Ramos (cell line): ENCODE results near the gene MVD.

Source experiments
- in situ Hi-C: fragments of 300-500 bp; cut with MboI; formaldehyde crosslinking; loops from one replicate; pipeline ENCODE4 v1.14.3; 2022; ENCODE audit warnings: low sequenced_read_pairs; ENCODE audit not compliant: unreplicated experiment

The MVD gene

GRCh38 chr16:88646345-88647034 lies 16.4 kb downstream of the MVD start:
- in situ Hi-C loops, result no loop called here

DNA sequence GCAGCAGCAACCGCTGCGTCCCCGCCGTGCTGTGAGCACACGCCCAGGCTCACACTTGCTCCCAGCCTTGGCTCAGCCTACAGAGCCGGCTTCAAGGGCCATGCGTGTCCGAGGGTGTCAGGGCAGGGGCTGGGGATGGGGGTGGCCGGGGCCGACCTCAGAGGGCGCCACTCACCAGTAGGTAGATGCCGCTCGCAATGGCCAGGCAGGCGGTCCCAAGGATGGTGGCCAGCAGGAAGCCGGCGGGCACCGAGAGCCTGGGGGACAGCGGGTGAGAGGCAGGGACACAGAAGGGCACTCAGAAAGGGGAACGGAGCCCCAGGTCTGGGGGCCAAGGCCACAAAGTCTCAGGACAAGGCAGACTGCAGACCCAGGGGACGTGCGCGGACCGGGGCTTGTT lies 16.9 kb downstream of the MVD start:
- in situ Hi-C loops, result no loop called here

DNA sequence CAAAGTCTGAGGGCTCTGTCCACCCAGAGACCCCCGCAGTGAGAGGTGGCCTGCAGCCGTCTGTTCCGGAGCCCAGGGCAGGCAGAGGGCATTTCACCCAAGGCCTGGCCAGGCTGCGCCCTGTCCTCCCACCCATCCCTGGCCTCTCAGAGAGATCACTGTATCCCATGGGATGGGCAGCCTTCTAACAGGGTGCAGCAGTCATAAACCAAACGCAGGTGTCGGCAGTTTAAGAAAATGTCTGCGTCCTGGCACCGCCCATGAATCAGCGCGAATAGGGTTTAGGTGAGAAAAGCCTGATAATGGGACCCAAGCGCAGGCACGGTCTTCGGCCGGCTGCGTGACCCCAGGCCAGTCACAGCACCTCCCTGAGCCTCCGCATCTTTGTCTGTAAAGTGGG lies 17.4 kb downstream of the MVD start:
- in situ Hi-C loops, result no loop called here

GRCh38 chr16:88643644-88643932 lies 19.3 kb downstream of the MVD start:
- in situ Hi-C loops, result no loop called here

GRCh38 chr16:88642881-88643643 lies 19.8 kb downstream of the MVD start:
- in situ Hi-C loops, result no loop called here

GRCh38 chr16:88640498-88641247 lies 22.2 kb downstream of the MVD start:
- in situ Hi-C loops, result no loop called here

DNA sequence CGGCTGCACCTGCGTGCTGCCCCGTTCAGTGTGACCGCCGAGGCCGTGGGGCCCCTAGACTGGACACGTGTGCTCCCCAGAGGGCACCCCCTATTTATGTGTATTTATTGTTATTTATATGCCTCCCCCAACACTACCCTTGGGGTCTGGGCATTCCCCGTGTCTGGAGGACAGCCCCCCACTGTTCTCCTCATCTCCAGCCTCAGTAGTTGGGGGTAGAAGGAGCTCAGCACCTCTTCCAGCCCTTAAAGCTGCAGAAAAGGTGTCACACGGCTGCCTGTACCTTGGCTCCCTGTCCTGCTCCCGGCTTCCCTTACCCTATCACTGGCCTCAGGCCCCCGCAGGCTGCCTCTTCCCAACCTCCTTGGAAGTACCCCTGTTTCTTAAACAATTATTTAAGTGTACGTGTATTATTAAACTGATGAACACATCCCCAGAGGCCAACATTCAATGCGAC lies 22.8 kb downstream of the MVD start:
- in situ Hi-C loops, result no loop called here

DNA sequence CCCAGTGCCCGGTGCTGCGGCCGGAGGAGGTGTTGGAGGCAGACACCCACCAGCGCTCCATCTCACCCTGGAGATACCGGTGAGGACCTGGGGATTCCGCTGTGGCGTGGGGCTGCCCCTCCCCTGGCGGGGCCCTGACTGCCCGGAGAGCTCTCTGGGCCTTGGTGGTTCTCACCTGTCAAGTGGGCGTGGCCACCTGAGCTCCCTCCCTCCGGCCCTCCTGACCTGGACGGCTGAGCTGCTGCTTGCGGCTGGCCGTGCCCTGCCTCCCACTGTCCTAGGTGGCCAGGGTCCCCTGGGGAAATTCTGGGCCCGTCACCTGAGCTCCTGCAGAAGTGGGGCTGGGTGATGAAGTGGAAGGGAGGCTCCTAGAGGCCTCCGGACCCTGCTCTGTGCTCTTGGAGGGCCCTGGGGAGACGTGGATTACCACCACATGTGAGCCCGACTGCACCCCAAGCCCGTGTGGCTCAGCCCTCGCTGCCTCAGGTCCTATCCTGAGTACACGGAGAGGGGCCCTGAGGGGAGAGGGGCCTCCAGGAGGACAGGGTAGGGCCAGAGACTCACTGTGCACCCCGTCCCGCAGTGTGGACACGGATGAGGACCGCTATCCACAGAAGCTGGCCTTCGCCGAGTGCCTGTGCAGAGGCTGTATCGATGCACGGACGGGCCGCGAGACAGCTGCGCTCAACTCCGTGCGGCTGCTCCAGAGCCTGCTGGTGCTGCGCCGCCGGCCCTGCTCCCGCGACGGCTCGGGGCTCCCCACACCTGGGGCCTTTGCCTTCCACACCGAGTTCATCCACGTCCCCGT lies 23.5 kb downstream of the MVD start:
- in situ Hi-C loops, result no loop called here

- in situ Hi-C loops, result no loop called here
These were observed 24.3 kb downstream of the MVD start, which contains the start of gene IL17C for GRCh38 chr16:88638323-88639230. IL17C (plus strand) TSS chr16:88638572; CDS start chr16:88638642, 70 bp downstream.

DNA sequence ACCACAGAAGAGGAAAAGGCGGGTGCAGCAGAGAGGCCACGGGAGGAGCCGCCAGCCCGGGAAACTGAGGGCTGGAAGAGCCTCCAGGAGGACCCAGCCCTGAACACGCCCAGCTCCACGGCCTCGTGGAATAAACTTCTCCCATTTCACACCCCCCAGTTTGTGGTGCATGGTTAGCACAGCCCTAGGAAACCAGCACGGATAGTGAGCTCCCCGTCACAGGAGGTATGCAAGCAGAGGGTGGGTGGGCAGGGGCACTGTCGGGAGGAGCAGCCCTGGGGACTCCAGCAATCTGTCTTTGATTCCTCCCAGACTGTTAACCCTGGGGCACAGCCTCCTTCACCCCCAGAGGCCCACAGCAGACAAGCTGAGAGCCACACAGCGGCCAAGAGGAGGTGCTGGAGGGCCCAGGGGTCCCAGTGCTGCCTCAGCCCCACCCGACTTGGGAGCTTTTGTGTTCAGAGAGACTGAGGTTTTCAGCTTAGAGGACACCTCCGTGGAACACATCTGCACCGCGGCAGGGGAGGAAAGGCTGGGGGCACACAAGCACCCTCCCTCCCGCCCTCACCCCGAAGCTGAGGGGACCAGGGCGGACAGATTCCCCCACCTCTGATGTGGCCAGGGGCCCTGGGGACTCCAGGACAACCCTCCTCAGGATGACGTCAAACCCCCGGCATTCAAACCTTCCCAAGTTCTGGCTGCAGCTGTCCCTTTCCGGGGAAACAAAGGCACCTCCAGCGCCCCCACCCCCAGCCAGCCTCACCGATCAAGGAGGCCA lies 26.2 kb downstream of the MVD start:
- in situ Hi-C loops, result no loop called here

DNA sequence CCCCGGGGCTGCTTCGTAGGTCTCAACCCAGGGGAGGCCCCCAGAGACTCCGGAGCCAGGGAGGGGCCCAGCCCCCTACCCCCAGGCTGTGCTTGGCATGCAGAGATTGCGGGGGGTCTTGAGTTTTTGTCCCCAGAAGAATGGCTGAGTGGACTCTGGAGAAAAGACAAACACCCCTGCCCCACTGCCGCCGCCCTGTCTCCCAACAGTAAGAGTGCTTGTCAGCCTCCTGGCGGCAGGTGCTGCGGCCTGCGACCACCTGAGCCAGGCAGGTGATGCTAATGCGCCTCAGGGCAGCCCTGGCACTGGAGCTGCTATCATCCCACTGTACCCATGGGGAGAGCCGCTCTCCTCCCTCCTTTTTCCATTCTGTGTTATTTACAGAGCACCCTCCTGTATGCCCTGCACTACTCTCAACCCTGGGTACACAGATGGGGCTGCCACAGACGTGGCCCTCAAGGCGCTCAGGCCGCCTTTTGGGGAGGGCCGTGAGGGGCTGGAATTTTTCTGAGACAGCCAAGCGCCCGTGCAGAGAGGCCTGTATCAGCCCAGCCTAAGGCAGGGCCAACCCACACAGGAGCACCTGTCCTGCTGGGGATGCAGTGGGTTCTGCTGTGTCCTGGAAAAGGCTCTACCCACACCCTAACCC lies 27.1 kb downstream of the MVD start:
- in situ Hi-C loops, result no loop called here

GRCh38 chr16:88634994-88635670 lies 27.8 kb downstream of the MVD start:
- in situ Hi-C loops, result no loop called here

DNA sequence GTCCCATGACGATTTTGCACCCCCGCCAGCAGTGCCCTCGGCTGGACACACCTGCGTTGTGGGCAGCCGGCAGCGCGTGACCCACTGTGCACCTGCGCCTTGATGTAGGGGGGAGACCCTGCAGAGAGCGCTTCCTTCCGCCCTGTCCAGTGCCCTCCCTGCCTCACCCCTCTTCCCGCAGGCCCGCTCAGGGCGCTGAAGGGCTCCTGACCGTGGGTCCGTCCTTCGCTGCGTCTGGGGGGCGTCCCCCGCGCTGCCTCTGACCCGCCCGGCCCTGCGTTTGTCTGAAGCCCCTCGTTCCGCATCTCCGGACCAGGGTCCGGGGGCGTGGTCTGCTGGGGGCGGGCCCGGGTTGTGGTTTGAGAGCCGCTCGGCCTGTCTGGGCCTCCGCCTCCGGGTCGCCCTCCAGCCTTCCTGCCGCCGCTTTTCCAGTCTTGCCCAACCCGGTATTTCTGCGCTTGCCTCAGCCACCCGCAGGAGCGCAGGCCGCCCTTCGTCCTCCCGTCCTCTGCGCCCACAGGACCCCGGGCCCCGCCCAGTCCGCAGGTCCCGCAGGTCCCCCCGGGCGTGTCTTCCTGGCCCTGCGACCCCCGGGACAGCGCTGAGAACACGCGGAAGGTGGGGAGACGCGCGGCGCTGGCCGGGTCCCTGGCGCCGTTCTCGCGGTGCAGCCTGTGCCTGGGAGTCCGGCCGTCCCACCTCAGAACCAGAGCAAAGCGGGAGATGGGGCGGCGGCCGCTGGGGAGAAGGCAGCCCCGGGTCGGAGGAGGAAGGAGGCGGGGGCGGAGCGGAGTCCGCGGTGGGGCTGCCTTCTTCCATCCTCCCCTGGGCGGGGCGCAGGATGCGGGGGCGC lies 28.5 kb downstream of the MVD start:
- in situ Hi-C loops, result no loop called here

- in situ Hi-C loops, result no loop called here
These were observed 29.2 kb downstream of the MVD start for GRCh38 chr16:88633684-88634140.

GRCh38 chr16:88632587-88632930 lies 30.3 kb downstream of the MVD start:
- in situ Hi-C loops, result no loop called here

- in situ Hi-C loops, result no loop called here
These were observed 30.8 kb downstream of the MVD start for GRCh38 chr16:88631920-88632586.
